NCI-H1436 treated with DMSO at 0.1 percent for 48 hours (cell line): ENCODE data around the gene TAF1L.
A peak's percentile ranks its signal among the peaks of the same experiment; 100 is the strongest.

Experiments used
- DNase-seq: peaks from one replicate; lab custom pipeline; 2025; lab: John Stamatoyannopoulos, UW

Gene TAF1L

DNA sequence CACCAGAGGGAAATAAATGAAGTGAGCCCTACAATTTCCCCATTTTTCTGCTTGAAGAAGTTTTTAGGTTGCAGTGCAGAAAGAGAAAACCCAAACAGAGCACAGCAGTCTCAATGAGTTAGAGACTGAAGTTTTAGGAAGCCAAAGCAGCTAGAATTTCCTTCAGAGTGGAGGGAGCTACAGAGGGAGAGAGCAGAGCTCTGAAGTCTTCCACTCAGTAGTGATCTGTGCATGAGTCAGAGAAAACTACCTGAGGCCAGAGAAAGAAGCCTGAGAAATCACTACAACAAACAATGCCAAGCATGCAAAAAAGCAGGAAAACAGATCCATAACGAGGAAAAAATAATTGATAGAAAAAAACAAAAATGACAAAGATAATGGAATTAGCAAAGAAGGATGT lies 44.6 kb downstream of the TAF1L start:
- DNase-seq, result no peak

DNA sequence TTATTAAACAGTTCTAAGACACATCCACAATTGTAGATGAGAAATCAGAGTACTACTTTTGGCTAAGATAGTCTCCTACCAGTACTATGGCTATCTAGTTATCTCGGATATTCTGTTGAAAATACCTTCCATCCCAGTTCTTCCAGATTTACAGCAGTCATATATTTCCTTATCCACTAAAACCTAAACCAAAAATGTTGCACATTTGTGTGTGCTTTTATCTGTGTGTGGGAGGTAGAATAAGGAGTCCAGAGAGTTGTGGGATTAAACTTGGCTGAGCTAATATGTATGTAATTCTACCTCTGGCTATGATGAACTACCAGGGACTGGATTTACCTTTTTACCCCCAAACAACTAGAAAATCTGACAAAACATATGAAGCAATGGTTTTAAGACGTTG lies 45.0 kb downstream of the TAF1L start:
- DNase-seq, result no peak

DNA sequence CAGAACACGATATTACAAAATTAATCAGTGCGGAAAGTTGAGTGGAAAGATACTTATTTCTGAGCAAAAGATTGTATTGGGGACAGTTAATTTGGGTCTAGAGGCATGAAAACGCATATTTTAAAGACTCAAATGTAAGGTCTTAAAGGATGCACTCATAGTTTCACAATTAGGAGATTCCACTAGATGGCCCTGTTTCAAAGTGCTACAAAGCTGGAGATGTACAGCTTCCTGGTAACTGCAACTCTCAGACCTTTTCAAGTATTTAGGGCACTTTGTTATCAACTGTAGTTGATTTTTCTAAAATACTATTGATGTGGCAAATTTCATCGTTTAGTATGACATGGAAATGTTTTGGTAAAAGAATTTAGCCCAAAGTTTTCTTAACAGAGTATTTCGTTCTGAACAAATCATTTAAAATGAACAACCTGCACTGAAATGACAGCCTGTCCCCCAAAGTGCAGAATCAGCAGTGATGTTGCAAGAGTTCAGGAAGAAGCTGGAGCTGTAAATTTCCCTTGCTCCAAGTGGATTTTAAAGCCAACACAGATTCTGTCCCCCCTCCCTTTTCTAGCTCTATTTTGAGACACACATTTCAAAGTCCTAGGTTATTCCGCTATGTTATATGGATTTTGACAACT lies 46.3 kb downstream of the TAF1L start:
- peak; percentile 2 for DNase-seq

DNA sequence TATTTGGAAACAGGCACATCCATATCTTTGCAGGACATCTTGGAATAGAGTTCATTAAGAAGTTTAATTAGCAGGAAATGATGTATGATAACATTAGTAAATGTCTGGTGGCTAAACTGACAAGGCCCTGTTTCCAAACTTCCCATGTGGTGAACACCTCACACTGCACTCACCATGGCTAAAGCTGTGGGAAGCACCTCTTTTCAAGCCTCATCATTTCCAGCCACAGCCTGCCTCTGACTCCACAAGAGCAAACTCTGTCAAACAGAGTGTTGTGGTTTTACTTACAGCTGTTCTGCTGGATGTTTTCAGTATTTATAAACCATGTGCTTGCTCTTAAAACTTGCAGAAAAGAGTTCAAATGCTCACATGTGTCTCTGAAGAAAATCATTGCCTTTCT lies 47.6 kb downstream of the TAF1L start:
- DNase-seq, result no peak

DNA sequence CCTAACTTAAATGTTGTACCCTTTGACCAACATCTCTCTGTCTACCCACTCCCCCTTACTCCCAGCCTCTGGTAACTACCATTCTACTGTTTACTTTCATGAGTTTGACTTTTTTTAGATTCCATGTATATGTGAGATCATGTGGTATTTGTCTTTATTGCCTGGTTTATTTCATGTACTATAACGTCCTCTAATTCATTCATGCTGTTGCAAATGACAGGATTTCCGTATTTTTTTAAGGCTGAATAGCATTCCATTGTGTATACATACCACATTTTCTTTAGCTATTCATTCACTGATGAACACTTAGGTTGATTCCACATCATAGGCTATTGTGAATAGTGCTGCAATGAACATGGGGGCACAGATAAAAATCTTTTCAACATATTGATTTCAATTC lies 50.7 kb downstream of the TAF1L start:
- no peak for DNase-seq

DNA sequence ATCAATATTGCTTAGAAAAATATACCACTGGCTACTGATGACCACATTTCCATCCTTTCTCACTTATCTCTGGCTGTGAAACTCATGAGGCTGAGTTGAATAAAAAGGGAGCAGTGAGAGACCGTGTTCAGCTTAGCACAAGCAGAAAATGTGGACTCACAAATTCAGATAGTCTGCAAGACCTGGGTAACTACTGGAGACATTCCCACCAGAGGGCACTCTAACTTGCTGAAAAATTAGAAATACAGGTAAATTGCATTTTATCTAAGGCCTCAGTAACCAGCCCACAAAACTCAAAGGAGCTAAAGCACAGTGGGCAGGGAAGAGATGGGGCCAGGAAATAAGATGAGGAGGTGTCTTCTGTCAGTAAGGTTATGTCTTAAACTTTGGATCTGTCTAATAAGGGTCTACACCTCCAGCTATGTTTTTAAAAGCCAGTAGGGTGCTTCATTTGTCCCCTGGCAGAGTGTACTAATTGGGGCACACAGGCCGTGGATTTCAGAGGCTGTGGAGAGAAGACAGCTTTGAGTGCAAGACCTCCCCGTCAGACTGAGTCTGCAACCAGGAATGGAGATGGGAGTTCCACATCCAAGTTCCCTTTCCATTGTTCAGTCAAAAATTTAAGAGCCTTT lies 53.8 kb downstream of the TAF1L start:
- DNase-seq, result peak; percentile 27

DNA sequence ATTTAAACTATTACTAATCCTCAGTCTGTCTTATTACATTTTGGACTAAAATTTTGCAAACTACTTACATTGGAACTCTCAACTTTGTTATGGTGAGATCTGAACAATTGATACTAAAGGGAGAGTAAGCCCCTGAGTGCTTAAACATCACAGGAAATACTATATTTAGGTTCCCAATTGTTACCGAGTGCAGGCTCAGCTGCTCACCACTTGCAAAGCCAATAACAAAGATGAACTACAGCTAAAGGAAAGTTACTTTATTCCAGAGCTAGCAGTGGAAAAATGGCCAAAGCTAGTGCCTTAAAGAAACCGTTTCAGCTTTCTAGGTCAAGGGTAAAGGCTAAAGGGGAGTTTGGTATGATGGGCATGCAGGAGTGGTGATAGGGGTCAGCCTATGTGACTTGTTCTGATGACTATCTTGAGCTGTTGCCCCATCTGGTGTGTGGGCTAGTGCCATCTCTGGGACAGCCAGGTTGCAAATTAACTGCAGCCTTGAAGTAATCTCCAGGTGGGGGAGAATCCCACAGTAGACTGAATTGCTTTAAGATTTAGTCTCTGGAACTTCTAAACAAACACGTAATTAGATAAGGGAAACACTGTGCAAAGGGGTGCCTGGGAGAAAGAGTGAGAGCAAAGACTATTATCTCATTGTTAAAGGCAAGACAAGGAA lies 54.7 kb downstream of the TAF1L start:
- DNase-seq, result no peak

DNA sequence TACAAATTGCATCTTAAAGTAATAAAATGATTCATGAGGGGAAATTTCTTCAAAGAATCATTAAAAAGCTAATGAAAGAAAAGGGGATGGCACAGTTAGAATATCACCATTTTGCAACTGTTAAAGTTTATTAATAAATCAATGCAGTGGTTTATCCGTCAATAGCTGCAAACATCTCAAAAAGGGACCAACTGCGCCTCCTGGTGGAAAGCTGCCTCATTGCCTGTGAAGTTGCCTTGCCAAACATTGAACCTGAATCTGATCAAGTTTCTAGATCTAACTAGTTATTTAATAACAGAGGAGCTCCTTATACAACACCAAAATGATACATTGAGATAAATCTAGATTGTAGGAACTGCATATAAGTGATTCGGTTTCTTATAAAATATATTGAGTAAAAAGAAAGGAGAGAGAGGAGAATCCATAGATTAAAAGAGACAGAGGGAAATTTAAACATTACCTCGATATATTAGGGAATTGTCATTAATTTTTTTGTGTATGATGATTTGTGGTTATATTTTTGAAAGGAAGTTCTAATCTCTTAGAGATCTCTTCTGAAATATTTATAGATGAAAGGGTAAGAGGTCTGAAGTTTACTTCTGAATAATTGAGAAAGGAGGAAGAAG lies 55.6 kb downstream of the TAF1L start:
- no peak for DNase-seq
